ENCODE results near the gene TMEM139. TPM values are rescaled to one million over a fixed set of nuclear protein-coding genes. Genes with fewer than 3 reads are reported as not detected.

TMEM139 gene
- total RNA-seq, 4 donors from 2014 or later: 1.1 to 3.8 (median 1.6) TPM; not detected in 1

DNA sequence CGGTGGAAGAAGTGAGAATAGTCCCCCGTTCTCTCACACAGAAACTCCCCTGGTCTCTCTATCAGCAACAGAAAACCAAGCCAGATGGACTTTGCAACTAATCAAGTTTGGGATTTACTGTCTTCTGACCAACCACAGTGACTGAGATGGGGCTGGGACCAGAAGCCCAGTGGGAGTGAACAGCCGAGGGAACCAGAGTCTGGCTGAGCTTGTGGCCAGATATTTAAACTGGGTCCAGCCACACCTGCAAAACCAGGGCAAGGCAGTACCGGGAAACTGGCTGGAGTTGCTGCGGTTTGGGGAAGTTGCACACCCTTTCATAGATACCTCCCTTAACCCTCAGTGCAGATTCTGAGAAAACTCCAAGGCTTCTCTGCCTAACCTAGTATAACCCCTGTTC, 15.5 kb upstream of the TMEM139 start:
- DNase-seq (ENCODE audit: low spot score): no peak
- TF ChIP-seq, protein P1, sequence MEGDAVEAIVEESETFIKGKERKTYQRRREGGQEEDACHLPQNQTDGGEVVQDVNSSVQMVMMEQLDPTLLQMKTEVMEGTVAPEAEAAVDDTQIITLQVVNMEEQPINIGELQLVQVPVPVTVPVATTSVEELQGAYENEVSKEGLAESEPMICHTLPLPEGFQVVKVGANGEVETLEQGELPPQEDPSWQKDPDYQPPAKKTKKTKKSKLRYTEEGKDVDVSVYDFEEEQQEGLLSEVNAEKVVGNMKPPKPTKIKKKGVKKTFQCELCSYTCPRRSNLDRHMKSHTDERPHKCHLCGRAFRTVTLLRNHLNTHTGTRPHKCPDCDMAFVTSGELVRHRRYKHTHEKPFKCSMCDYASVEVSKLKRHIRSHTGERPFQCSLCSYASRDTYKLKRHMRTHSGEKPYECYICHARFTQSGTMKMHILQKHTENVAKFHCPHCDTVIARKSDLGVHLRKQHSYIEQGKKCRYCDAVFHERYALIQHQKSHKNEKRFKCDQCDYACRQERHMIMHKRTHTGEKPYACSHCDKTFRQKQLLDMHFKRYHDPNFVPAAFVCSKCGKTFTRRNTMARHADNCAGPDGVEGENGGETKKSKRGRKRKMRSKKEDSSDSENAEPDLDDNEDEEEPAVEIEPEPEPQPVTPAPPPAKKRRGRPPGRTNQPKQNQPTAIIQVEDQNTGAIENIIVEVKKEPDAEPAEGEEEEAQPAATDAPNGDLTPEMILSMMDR (IDR thresholded peaks at IDR 0.05): no peak
- ATAC-seq (ENCODE audit: low FRiP score): no peak

DNA sequence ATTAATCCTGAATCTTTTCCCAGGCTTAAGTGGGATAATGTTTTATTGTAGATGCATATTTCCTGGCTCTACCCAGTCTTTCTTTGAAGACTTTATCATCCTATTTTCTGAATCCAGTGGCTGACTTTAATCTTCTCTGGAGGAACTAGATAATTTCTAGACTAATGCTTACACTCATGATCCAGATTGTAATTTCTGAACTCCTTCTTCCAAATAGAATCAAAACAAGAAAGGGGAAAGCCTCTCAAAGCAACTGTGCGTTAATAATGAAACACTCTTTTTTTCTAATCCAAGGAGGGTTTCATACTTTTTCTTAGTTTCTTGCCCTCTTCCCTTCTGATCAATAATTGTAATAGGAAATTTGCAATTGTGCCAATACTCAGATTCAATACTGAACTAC, 13.5 kb upstream of the TMEM139 start:
- TF ChIP-seq, protein P1 (IDR thresholded peaks at IDR 0.05): no peak
- no peak for ATAC-seq (ENCODE audit: low FRiP score)
- no peak for DNase-seq (ENCODE audit: low spot score)

DNA sequence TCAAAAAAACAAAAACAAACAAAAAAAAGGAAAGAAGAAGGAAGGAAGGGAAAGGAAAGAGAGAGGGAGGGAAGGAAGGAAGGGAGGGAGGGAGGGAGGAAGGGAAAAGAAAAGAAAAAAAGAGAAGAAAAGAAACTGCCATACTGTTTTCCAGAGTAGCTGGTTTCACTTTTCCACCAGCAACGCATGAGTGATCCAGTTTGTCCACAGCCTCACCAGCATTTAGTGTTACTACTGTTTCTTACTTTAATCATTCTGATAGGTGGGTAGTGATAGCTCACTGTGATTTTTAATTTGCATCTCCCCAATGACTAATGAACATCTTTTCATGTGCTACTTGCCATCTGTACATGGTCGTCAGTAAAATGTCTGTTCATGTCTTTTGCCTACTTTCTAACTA, 11.9 kb upstream of the TMEM139 start:
- ATAC-seq (ENCODE audit: low FRiP score): no peak
- DNase-seq (ENCODE audit: low spot score): no peak
- TF ChIP-seq, protein P1 (IDR thresholded peaks at IDR 0.05): no peak

DNA sequence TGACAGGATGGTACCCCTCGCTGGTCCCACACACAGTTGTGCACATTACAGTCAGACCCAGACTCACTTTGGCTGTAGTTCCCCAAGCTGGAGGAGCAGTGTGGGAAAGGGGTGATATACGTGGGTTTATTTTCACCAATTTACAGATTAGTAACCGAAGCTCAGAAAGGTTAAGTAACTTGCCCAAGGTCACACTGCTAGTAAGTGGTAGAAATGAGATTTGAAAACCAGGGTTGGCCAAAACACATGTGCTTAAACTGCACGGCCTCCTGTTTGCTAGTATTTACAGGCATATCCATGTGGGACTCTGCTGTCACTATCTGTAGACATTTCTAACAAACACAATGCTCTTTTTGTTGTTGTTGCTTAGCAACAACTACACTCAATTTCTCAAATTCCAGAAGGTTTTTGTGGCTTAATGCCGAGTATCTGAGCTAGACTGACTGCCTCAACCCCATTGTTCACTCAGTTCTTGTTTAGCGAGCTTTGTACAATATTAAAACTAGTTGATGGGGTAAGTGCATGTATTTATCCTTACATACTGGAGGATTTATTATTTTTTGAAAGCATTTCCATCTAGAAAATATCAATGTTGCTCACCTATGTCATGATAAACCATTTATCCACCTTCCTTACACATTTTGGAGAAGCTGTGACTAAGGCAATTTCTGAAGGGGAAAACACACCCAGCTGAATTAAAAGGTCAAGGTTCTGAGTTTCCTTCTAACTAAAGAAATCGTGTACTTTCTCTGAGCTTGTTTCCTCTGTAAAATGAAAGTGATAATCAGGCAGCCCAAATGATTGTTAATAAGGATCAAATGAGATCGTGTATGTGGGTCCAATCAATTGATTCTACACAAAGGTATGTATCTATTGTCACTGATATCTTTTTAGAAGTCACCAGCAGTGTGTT, 5.3 kb upstream of the TMEM139 start:
- TF ChIP-seq, protein P1 (IDR thresholded peaks at IDR 0.05): no peak
- DNase-seq (ENCODE audit: low spot score): no peak
- no peak for ATAC-seq (ENCODE audit: low FRiP score)

DNA sequence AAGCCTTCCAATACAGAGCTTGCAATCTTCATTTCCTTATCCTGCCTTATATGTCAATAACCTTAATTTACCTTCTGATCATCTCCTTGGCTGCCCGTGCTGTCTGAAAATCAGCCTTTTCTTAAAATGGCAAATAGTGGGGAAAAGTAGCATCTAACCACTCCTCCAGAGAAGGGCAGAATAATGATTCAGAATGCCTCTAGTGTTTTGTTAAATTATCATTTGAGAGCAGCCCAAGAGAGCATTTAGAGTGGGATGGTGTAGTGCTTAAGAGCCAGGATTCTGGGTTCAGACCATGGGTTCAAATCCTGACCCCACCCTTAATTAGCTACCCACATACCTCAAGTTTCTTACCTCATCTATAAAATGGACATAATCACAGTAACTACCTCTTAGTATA, 4.6 kb upstream of the TMEM139 start:
- no peak for ATAC-seq (ENCODE audit: low FRiP score)
- TF ChIP-seq, protein P1 (IDR thresholded peaks at IDR 0.05): no peak
- DNase-seq (ENCODE audit: low spot score): no peak

DNA sequence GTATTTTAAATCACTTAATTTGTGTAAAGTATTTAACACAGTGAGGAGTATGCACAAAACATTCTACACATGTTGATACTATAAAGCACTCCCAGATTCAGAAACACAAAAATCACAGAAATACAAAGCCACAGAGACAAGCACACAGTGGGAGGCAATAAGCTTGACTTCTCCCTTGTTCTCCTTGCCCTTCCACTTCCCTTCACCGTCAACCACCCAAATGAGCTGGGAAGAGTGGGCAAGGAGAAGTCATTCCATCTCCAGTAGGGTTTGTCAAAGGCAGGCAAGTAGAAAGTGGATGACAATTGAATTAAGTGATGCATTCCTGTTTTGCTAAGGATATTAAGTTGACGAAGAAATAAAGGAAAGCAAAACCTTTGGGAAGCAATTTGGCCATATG, 4.2 kb upstream of the TMEM139 start:
- no peak for DNase-seq (ENCODE audit: low spot score)
- TF ChIP-seq, protein P1 (IDR thresholded peaks at IDR 0.05): no peak
- ATAC-seq (ENCODE audit: low FRiP score): no peak

DNA sequence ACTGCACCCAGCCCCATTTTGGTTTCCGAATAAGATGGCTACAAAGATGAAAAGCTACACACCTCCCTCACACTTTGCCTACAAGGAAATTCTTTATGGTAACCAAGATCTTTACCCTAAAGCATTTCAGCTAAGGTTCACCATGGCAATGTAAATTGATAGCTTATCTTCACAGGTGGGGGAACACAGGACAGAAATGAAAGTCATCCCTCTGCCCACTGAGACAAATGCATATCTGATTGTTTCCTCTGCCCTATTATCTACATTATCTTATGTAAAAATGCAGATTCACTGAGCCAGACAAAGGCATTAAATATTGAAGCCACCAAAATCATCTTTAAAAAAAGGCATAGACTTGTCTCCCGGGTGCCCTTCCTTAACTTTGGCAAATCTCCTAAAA, 3.2 kb upstream of the TMEM139 start:
- TF ChIP-seq, protein P1 (IDR thresholded peaks at IDR 0.05): no peak
- ATAC-seq (ENCODE audit: low FRiP score) (no peak), DNase-seq (ENCODE audit: low spot score) (no peak)
